ENCODE data around the gene BEND6.

DNA sequence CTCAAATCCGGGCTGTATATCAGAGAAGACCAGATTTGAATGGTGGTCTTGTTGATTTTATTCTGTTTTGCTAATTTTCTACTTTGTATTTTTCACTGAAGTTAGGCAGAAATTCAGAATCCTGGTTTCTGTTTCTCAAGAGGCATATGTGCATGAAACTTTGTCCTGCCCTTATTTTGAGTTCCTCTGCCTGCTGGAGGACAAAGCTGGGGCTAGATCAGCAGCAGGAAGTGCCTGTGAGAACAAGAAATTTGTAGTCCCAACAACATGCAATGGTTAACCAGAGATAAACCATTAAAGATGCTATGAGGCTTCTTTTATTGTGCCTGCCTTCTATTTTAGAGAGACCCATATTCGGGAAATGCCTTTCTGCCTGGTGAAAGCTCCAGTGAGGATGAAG, 37.1 kb downstream of the BEND6 start:
- TF ChIP-seq CTCF (conservative IDR thresholded peaks at IDR 0.05; ENCODE audit: low read depth, low read length) (no peak), POLR2A (IDR thresholded peaks at IDR 0.05; ENCODE audit: low read depth, low read length) (no peak), SMC3 (IDR thresholded peaks at IDR 0.05; ENCODE audit: low read depth, low read length) (no peak), RAD21 (IDR thresholded peaks at IDR 0.05; ENCODE audit: low read length) (no peak)
- TF ChIP-seq, protein P1, sequence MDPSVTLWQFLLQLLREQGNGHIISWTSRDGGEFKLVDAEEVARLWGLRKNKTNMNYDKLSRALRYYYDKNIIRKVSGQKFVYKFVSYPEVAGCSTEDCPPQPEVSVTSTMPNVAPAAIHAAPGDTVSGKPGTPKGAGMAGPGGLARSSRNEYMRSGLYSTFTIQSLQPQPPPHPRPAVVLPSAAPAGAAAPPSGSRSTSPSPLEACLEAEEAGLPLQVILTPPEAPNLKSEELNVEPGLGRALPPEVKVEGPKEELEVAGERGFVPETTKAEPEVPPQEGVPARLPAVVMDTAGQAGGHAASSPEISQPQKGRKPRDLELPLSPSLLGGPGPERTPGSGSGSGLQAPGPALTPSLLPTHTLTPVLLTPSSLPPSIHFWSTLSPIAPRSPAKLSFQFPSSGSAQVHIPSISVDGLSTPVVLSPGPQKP (IDR thresholded peaks at IDR 0.05; ENCODE audit: borderline replicate concordance, low read depth, low read length) = no peak

All from IMR-90 (cell line).